Measurements from ENCODE around the gene LGALSL.

Gene LGALSL

GRCh38 chr2:64453770-64454385, at the start of gene LGALSL:
Gene LGALSL, plus strand, starts transcription at chr2:64454162. Its CDS starts 384 bp downstream, at chr2:64454546.
- peak in 45 of 56 donors; percentile 23 to 85 (median 66) for DNase-seq

- DNase-seq: peak in 3 of 56 donors; percentile 3 to 38 (median 4)
These were observed 49.2 kb upstream of the LGALSL start for GRCh38 chr2:64404743-64405142.

GRCh38 chr2:64405581-64406406, 48.2 kb upstream of the LGALSL start:
- no peak for DNase-seq

- DNase-seq: no peak
These were observed 47.6 kb upstream of the LGALSL start for GRCh38 chr2:64406407-64406774.

- DNase-seq: no peak
These were observed 45.9 kb upstream of the LGALSL start for GRCh38 chr2:64408031-64408430.

- no peak for DNase-seq
These were observed 43.3 kb upstream of the LGALSL start for GRCh38 chr2:64410671-64411070.

- no peak for DNase-seq
These were observed 41.3 kb upstream of the LGALSL start for GRCh38 chr2:64412671-64413070.

- DNase-seq: no peak
These were observed 39.1 kb upstream of the LGALSL start for GRCh38 chr2:64414736-64415435.

GRCh38 chr2:64417624-64418023, 36.3 kb upstream of the LGALSL start:
- DNase-seq: no peak

- DNase-seq: no peak
These were observed 34.3 kb upstream of the LGALSL start for GRCh38 chr2:64419596-64420165.

GRCh38 chr2:64420677-64421076, 33.3 kb upstream of the LGALSL start:
- DNase-seq: no peak

- no peak for DNase-seq
These were observed 32.8 kb upstream of the LGALSL start for GRCh38 chr2:64421201-64421600.

GRCh38 chr2:64422466-64422865, 31.5 kb upstream of the LGALSL start:
- no peak for DNase-seq

GRCh38 chr2:64423303-64423702, 30.7 kb upstream of the LGALSL start:
- DNase-seq: no peak

GRCh38 chr2:64424416-64424987, 29.5 kb upstream of the LGALSL start:
- DNase-seq: no peak

GRCh38 chr2:64426183-64426952, 27.6 kb upstream of the LGALSL start:
- DNase-seq: no peak

GRCh38 chr2:64434039-64434657, 19.8 kb upstream of the LGALSL start:
- DNase-seq: no peak

- DNase-seq: no peak
These were observed 16.1 kb upstream of the LGALSL start for GRCh38 chr2:64437883-64438282.

GRCh38 chr2:64439194-64439593, 14.8 kb upstream of the LGALSL start:
- no peak for DNase-seq

- DNase-seq: no peak
These were observed 13.1 kb upstream of the LGALSL start for GRCh38 chr2:64440843-64441242.

Data from nucleus accumbens (tissue), 56 donors.